ENCODE data around the gene DLST. TPM values are rescaled to one million over a fixed set of nuclear protein-coding genes. Genes with fewer than 3 reads are reported as not detected.

Gene DLST
- total RNA-seq, 2 experiments from 2014 or later = 132 to 137 TPM

DNA sequence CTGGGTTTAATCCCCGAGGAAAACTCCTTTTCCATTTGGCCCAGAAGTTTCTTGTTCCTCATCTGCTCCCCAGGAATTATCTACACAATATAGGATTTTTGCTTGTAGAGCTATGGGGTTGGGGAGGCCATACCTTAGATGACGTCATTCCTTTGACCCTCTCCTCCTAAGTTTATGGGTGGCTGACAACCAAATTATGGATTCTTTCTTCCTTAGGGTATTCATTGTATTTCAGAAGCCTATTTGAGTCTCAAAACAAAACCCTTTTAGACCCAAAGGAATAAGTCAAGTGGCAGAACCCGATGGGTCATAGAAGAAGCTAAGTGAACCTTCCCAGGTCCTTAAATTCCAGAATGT, 20.0 kb upstream of the DLST start:
- Mint-ChIP-seq H3K27ac (no peak overlapping the region), H3K36me3 (no peaks in the 10 kb centered on the region), H3K4me1 (ENCODE audit: low read depth) (peaks cover 6% of the 10 kb centered on the region), H3K4me3 (no peak overlapping the region), H3K27me3 (no peaks in the 10 kb centered on the region), H3K9me3 (no peaks in the 10 kb centered on the region)
- ChIA-PET CTCF (interaction anchor here (0.6 to 14.1 kb wide), 34 partner anchors 9 to 443 kb away, joined by 3 to 499 read pairs (median 6); partner anchors contain the start of genes ACYP1, DLST, PROX2 and RPS6KL1), POLR2A (interaction anchor here (0.8 kb wide), 1 partner anchor 17 kb away, joined by 4 read pairs; no protein-coding TSS in a partner anchor)
- intact Hi-C loops (cut with micrococcal nuclease) = loop anchor here (1.0 to 2.0 kb wide), 3 partner anchors 21 to 227 kb away; no protein-coding TSS in a partner anchor
- no peak for DNase-seq

DNA sequence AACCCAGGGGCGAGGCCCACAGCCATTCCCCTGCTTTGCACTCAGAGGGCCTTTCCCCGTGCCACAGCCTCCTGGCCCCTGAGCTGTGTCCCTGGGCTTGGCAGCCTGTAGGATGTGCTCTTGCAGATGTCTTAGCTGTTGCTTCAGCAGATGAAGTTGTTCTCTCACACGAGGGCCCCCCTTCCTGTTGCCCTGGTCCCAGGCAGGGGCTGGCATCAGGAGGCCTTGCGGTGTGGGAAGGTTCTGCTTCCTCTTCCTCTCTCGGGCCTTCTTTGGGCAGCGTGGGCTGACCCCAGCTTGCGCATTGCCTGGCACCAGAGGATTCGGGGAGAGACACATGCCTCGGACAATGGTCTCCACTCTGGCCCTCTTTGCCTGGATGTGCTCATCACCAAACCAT, 18.4 kb upstream of the DLST start:
- Mint-ChIP-seq H3K36me3 (no peaks in the 10 kb centered on the region), H3K4me3 (no peak overlapping the region), H3K27me3 (no peaks in the 10 kb centered on the region), H3K27ac (no peak overlapping the region), H3K9me3 (no peaks in the 10 kb centered on the region), H3K4me1 (ENCODE audit: low read depth) (peaks cover 19% of the 10 kb centered on the region)
- intact Hi-C loops (cut with micrococcal nuclease) = no loop called here
- DNase-seq = no peak
- POLR2A ChIA-PET = no interaction called here
- CTCF ChIA-PET = interaction anchor here (4.4 to 14.1 kb wide), 4 partner anchors 13 to 223 kb away, joined by 48 to 499 read pairs (median 118); partner anchors contain the start of genes DLST and PROX2

DNA sequence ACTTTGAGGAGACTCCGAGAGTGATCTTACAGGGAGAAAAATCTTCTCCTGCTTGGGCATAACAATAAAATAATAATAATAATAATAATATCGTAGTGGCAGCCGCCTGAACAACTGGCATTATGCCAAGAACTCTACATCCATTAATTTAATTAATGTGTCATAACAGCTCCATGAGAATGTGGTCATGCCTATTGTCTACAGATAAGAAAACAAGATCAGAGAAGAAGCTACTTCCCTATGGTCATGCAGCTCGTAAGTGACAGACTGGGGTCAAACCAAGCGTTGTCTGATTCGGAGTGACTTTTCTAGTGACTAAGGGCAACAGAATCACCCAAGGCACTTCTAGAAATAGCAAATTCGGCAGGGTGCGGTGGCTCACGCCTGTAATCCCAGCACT, 17.5 kb upstream of the DLST start:
- Mint-ChIP-seq H3K4me1 (ENCODE audit: low read depth) (peaks cover 23% of the 10 kb centered on the region), H3K36me3 (no peaks in the 10 kb centered on the region), H3K4me3 (no peak overlapping the region), H3K27me3 (no peaks in the 10 kb centered on the region), H3K9me3 (no peaks in the 10 kb centered on the region), H3K27ac (no peak overlapping the region)
- ChIA-PET CTCF (interaction anchor here (0.7 to 14.1 kb wide), 4 partner anchors 25 to 1654 kb away, joined by 3 to 499 read pairs (median 37); no protein-coding TSS in a partner anchor), POLR2A (no interaction called here)
- DNase-seq = no peak
- intact Hi-C loops (cut with micrococcal nuclease) = no loop called here

DNA sequence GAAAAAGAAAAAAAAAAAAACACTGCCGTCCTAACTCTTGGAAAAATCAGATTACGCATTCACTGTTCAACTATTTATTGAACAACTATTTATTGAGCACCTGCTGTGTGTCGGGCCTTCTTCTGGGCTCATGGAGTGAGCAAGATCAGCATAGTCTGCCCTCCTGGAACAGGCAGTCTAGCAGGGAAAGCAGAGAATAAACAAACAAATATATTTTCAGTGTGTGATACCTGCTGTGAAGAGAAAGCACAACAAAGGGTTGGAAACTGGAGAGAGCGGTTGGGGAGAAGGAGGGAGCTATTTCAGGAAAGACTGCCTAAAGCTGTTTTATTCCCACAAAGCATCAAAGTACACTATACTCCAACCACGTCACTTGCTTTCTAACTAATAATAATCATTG, 16.6 kb upstream of the DLST start:
- Mint-ChIP-seq H3K4me1 (ENCODE audit: low read depth) (peaks cover 23% of the 10 kb centered on the region), H3K36me3 (no peaks in the 10 kb centered on the region), H3K27me3 (no peaks in the 10 kb centered on the region), H3K9me3 (no peaks in the 10 kb centered on the region), H3K27ac (no peak overlapping the region), H3K4me3 (no peak overlapping the region)
- ChIA-PET POLR2A (no interaction called here), CTCF (interaction anchor here (14.1 kb wide), 1 partner anchor 41 kb away, joined by 499 read pairs; no protein-coding TSS in a partner anchor)
- no peak for DNase-seq
- intact Hi-C loops (cut with micrococcal nuclease) = no loop called here

DNA sequence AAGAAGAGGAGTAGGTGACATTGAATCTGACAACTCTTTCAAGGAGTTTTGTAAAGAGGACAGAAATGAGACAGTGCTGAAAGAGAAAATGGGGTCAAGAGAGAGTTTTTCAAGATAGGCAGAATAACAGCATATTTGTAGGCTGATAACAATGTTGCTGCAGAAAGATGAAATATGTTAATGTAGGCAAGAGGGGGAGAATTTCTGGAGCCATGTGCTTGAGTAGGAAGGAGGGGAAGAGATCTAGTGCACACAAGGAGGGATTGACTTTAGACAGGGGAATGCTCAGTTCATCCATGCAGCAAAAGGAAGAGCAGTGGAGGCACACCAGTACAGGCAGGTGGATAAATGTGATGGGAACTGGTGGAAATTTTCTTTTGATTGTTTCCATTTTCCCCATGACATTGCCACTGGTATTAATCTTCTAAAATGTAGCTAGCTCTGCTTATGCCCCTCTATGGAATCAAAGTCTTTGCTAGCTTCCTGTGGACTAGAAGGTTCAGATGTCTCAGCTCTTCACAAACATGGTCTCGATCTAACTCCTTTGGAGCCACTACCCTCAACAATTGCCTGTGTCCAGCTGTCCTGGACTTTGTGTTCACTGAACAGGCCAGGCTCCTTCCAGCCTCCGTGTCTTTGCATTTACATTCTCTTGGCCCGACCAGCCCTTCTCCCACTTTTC, 14.9 kb upstream of the DLST start:
- ChIA-PET CTCF (interaction anchor here (1.0 to 3.2 kb wide), 6 partner anchors 10 to 222 kb away, joined by 3 to 22 read pairs (median 4); partner anchors contain the start of gene PROX2), POLR2A (interaction anchor here (1.3 to 1.8 kb wide), 2 partner anchors 15 to 18 kb away, joined by 3 to 9 read pairs; partner anchors contain the start of gene DLST)
- Mint-ChIP-seq H3K36me3 (no peaks in the 10 kb centered on the region), H3K27ac (no peak overlapping the region), H3K9me3 (no peaks in the 10 kb centered on the region), H3K4me3 (no peak overlapping the region), H3K27me3 (no peaks in the 10 kb centered on the region), H3K4me1 (ENCODE audit: low read depth) (peaks cover 23% of the 10 kb centered on the region)
- intact Hi-C loops (cut with micrococcal nuclease) = no loop called here
- no peak for DNase-seq

DNA sequence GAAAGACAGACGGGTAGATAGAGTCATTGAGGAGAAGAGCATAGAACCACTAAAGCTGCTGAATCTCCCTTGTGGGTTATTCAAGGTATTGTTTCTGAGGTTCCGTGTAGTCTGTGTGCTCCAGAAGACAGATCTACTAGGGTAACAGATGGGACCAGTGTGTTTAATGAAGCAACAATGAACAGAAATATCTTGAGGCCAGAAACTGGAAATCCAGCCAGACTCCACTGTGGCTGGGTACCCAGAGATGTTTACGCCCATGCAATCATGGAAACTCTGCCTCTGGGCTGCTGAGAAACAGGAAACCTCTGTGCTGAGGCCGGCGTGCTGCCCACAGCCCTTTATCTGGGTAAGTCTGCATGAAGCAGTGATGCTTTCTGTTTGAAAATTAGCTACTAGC, 14.0 kb upstream of the DLST start:
- no peaks in the 10 kb centered on the region for H3K27me3 Mint-ChIP-seq
- no peaks in the 10 kb centered on the region for H3K36me3 Mint-ChIP-seq
- ChIA-PET CTCF (interaction anchor here (0.9 to 3.2 kb wide), 11 partner anchors 10 to 255 kb away, joined by 3 to 22 read pairs (median 4); partner anchors contain the start of genes DLST and PROX2), POLR2A (interaction anchor here (0.6 to 1.8 kb wide), 4 partner anchors 14 to 22 kb away, joined by 3 to 9 read pairs (median 4); partner anchors contain the start of gene DLST)
- intact Hi-C loops (cut with micrococcal nuclease) = no loop called here
- no peak overlapping the region for H3K4me3 Mint-ChIP-seq
- DNase-seq = peak; percentile 79
- no peaks in the 10 kb centered on the region for H3K9me3 Mint-ChIP-seq
- H3K4me1 Mint-ChIP-seq (ENCODE audit: low read depth) = peaks cover 23% of the 10 kb centered on the region
- H3K27ac Mint-ChIP-seq = peak overlapping the region; percentile 43

DNA sequence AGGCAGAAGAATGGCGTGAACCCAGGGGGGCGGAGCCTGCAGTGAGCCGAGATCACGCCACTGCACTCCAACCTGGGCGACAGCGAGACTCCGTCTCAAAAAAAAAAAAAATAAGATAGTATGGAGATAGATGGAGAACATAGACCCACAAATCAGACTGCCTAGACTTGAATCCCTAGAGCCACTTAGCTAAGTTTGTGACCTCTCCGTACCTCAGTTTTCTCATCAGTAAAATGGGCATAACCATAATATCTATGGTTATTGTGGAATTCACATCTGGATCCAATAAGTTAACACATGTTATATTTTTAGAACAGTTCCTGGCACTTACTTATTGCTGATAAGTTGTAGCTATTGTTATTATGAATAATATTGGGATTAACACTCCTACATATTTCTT, 13.0 kb upstream of the DLST start:
- DNase-seq = no peak
- H3K4me1 Mint-ChIP-seq (ENCODE audit: low read depth) = peaks cover 23% of the 10 kb centered on the region
- H3K9me3 Mint-ChIP-seq = no peaks in the 10 kb centered on the region
- intact Hi-C loops (cut with micrococcal nuclease) = no loop called here
- H3K4me3 Mint-ChIP-seq = no peak overlapping the region
- POLR2A ChIA-PET = interaction anchor here (0.9 to 1.8 kb wide), 3 partner anchors 12 to 21 kb away, joined by 3 to 9 read pairs (median 4); partner anchors contain the start of gene DLST
- no peaks in the 10 kb centered on the region for H3K36me3 Mint-ChIP-seq
- CTCF ChIA-PET = interaction anchor here (1.0 to 3.2 kb wide), 5 partner anchors 8 to 36 kb away, joined by 3 to 22 read pairs (median 7); partner anchors contain the start of genes DLST and PROX2
- H3K27ac Mint-ChIP-seq = no peak overlapping the region
- no peaks in the 10 kb centered on the region for H3K27me3 Mint-ChIP-seq

DNA sequence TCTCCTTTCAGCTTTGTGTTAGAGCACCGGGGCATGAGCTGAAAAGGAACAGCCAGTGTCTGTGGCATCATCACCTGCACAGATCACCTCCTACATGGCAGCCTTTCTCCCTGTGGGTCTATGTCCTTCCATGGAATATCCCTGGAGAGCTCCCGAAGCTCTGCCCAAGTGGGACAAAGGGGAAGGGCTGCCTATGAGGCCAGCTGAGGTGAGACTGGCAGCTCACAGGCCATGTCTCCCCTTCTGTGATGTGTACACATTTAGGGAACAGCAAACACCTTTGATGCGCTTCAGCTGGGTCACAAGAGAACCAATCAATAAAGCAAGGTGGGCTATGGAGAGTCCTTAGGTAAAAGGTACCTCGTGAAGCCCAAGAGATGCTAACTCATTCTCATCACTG, 9.9 kb upstream of the DLST start:
- ChIA-PET POLR2A (interaction anchor here (1.8 kb wide), 1 partner anchor 9 kb away, joined by 6 read pairs; no protein-coding TSS in a partner anchor), CTCF (interaction anchor here (1.3 to 3.5 kb wide), 6 partner anchors 9 to 216 kb away, joined by 3 to 22 read pairs (median 4); partner anchors contain the start of gene DLST)
- intact Hi-C loops (cut with micrococcal nuclease) = no loop called here
- no peak for DNase-seq
- Mint-ChIP-seq H3K27me3 (no peaks in the 10 kb centered on the region), H3K9me3 (no peaks in the 10 kb centered on the region), H3K4me1 (ENCODE audit: low read depth) (peaks cover 31% of the 10 kb centered on the region), H3K4me3 (no peak overlapping the region), H3K27ac (no peak overlapping the region), H3K36me3 (no peaks in the 10 kb centered on the region)

DNA sequence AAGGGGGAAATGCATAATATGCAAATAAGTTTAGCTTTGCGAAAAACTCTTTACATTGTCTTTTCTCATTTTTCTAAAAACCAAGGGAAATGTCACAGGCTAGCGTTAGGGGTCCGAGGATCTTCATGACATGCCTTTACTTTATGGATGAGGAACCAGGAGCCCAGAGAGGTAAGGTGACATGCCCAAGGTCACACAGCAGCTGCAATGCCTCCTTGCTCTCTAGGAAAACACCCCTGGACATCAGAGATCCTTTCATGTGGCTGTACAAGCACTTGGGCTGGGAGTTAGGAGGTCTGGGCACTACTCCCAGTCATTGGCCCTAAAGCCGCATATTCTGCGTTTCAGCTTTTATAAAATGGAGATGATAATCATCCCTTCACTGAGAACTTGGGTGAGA, 6.5 kb upstream of the DLST start:
- ChIA-PET POLR2A (no interaction called here), CTCF (interaction anchor here (1.0 to 13.7 kb wide), 4 partner anchors 15 to 70 kb away, joined by 3 to 165 read pairs (median 51); no protein-coding TSS in a partner anchor)
- no peak overlapping the region for H3K27ac Mint-ChIP-seq
- intact Hi-C loops (cut with micrococcal nuclease) = no loop called here
- H3K4me3 Mint-ChIP-seq = no peak overlapping the region
- no peaks in the 10 kb centered on the region for H3K9me3 Mint-ChIP-seq
- H3K4me1 Mint-ChIP-seq (ENCODE audit: low read depth) = peaks cover 31% of the 10 kb centered on the region
- H3K36me3 Mint-ChIP-seq = no peaks in the 10 kb centered on the region
- H3K27me3 Mint-ChIP-seq = no peaks in the 10 kb centered on the region
- no peak for DNase-seq

DNA sequence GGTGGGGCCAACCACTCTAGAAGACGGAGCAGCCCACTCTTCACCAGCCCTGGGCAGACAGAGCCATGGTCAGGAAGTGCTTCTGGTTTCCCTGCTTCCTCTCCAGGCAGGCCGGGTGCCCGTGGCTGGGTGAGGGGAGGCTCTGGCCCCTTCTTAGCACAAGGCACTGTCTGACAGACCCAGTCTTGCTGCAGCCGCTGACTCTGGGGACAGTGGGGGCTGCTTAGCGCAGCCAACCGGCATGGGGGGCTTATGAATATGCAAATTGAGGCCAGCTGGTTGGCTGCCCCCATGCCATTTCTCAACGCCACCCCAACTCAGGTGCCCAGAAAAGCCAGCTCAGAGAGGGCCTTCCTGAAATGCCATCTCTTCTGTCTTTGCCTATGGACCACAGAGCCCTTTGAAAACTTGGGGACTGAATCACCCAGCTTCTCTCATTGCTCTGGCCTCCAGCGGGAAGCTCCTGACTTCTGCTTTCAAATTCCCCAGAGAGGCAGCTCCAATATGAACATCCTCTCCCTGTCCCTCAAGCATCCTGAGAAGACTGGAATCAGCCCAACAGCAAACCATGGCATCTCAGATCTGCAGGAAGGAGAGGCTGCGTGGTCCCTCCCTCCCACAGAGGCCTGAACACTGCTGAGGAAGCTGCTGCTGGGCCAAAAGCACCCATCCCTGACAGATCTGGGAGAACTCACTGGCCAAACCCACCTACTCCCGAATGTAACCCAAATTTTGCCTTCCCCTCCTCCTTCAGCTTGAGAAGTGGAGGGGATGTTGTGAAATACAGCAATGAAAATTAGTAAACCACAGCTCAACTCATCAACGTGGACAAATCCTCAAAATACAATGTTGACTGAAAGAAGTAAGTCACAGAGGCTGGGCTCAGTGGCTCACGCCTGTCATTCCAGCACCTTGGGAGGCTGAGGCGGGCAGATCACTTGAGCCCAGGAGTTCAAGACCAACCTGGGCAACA, 5.5 kb upstream of the DLST start, which contains the start of gene PROX2:
Gene PROX2 (minus strand): TSS at position 205 of the 973 bp plus-strand sequence. CDS start 12,311 bp downstream, outside the sequence.
- Mint-ChIP-seq H3K36me3 (no peaks in the 10 kb centered on the region), H3K27me3 (no peaks in the 10 kb centered on the region), H3K4me3 (peak within 1 kb of the TSS; percentile 25), H3K27ac (peak within 1 kb of the TSS; percentile 71), H3K9me3 (no peaks in the 10 kb centered on the region), H3K4me1 (ENCODE audit: low read depth) (peaks cover 40% of the 10 kb centered on the region)
- POLR2A ChIA-PET = no interaction called here
- intact Hi-C loops (cut with micrococcal nuclease) = no loop called here
- peak; percentile 40 for DNase-seq
- CTCF ChIA-PET = interaction anchor here (0.6 to 13.7 kb wide), 7 partner anchors 9 to 811 kb away, joined by 3 to 165 read pairs (median 3); no protein-coding TSS in a partner anchor

DNA sequence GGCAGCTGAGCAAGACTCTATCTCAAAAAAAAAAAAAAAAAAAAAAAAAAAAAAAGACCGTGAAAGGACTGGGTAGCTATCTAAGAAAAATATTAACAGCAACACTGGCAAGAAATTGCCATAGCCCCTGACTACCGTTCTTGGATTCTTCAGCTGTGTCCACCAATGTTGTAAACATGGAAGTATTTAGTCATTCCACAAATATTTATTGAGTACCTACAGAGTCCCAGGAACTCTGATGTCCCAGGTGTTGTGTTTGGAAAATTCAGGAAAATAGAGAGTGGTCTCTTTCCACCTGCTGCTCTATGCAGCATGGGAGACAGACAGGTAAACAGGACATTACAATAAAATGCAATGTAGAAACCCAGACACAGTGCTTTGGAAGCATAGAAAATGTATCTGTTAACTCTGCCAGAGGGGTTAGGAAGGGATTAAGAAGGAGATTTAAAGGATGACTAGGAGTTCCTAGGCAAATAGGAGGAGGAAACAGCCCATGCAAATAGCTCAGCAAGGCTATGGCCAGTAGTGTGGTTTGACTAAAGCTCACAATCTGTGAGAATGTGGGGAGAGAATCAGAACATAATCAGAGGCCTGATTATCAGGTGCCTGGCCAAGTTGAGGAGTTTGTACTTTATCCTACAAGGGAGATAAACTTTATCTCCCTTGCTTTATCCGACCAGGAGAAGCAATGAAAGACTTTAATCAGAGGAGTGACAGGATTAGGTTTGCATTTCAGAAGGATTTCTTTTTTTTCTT, 2.1 kb upstream of the DLST start:
- CTCF ChIA-PET = interaction anchor here (0.7 to 13.7 kb wide), 3 partner anchors 20 to 66 kb away, joined by 3 to 165 read pairs (median 99); no protein-coding TSS in a partner anchor
- Mint-ChIP-seq H3K36me3 (peaks cover 17% of the 10 kb centered on the region), H3K4me3 (no peak overlapping the region), H3K9me3 (no peaks in the 10 kb centered on the region), H3K27ac (peak overlapping the region; percentile 62), H3K4me1 (ENCODE audit: low read depth) (peaks cover 63% of the 10 kb centered on the region), H3K27me3 (no peaks in the 10 kb centered on the region)
- no peak for DNase-seq
- intact Hi-C loops (cut with micrococcal nuclease) = loop anchor here (10.0 kb wide), 1 partner anchor 125 kb away; the partner anchor contains the start of gene EIF2B2
- POLR2A ChIA-PET = interaction anchor here (1.6 kb wide), 1 partner anchor 8 kb away, joined by 6 read pairs; no protein-coding TSS in a partner anchor
